22Rv1 (cell line): ENCODE data around the gene TSPAN12.

Source experiments
- ZFX ChIP-seq: fragments of 450-650 bp; IDR thresholded peaks from 2 replicates; pipeline ENCODE4 v1.6.1; 2017; ENCODE audit warnings: antibody characterized with exemption, borderline replicate concordance
- TF ChIP-seq, protein P1 (sequence below): fragments of 450-650 bp; IDR thresholded peaks from 2 replicates; pipeline ENCODE4 v1.5.1; 2017; ENCODE audit warnings: mild to moderate bottlenecking

DNA sequence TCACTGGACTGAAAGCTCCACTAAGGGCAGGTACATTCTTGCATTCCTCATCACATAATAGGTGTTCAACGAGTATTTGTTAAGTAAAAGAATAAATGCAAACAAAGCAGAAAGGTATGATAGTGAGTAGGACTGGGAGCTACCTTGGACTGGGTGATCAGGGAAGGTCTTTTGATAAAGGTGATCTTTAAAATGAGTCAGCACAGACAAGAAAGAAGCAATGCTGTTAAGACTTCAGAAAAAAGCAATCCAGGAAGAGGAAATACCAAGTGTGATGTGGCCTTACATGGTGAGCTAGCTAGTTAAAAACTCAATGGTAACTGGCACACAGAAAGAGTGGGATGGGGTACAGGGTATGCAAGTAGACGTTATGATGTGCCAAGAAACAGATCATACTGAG, 40.1 kb downstream of the TSPAN12 start:
- TF ChIP-seq, protein P1, sequence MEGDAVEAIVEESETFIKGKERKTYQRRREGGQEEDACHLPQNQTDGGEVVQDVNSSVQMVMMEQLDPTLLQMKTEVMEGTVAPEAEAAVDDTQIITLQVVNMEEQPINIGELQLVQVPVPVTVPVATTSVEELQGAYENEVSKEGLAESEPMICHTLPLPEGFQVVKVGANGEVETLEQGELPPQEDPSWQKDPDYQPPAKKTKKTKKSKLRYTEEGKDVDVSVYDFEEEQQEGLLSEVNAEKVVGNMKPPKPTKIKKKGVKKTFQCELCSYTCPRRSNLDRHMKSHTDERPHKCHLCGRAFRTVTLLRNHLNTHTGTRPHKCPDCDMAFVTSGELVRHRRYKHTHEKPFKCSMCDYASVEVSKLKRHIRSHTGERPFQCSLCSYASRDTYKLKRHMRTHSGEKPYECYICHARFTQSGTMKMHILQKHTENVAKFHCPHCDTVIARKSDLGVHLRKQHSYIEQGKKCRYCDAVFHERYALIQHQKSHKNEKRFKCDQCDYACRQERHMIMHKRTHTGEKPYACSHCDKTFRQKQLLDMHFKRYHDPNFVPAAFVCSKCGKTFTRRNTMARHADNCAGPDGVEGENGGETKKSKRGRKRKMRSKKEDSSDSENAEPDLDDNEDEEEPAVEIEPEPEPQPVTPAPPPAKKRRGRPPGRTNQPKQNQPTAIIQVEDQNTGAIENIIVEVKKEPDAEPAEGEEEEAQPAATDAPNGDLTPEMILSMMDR, result no peak
- no peak for TF ChIP-seq ZFX
